Kidney (tissue), 14 donors: Measurements from ENCODE around the gene BCAS4. TPM values are rescaled to one million over a fixed set of nuclear protein-coding genes. Genes with fewer than 3 reads are reported as not detected.

Experiments
- DNase-seq, 5 donors: peaks; one replicate each; pipeline ENCODE4 v3.0.0-alpha.2; 2013 to 2020
- FAIRE-seq: peaks from 2 replicates; lab custom pipeline; 2012; peaks lifted over from hg19 to GRCh38; lab: Jason Lieb, UNC
- H3K27ac ChIP-seq, 2 donors: one replicate each; pipeline ENCODE4 v1.7.0; 2013; ENCODE audit warnings: low read depth in 2 of 2, low read length in 2 of 2, inconsistent platforms in 1 of 2
- H3K27me3 ChIP-seq: one replicate; pipeline ENCODE4 v1.7.1; 2013; ENCODE audit warnings: low read length, inconsistent platforms; ENCODE audit not compliant: control insufficient read depth, insufficient read depth
- H3K36me3 ChIP-seq, 3 donors: one replicate each; pipeline versions ENCODE4 v1.7.0 to v1.7.1; 2013; ENCODE audit warnings: low read length in 3 of 3, control low read depth in 1 of 3, inconsistent platforms in 1 of 3; ENCODE audit not compliant: insufficient read depth in 3 of 3, control insufficient read depth in 2 of 3
- H3K4me1 ChIP-seq, 3 donors: one replicate each; pipeline versions ENCODE4 v1.7.0 to v1.7.1; 2013; ENCODE audit warnings: low read length in 3 of 3, inconsistent platforms in 1 of 3, low read depth in 1 of 3; ENCODE audit not compliant: control insufficient read depth in 2 of 3, insufficient read depth in 2 of 3
- H3K4me3 ChIP-seq, 3 donors: one replicate each; pipeline versions ENCODE4 v1.7.0 to v1.8.1; 2013; ENCODE audit warnings: low read length in 3 of 3, control low read depth in 1 of 3, inconsistent platforms in 1 of 3
- H3K9ac ChIP-seq, 3 donors: one replicate each; pipeline versions ENCODE4 v1.7.0 to v1.7.1; 2013; ENCODE audit warnings: low read length in 3 of 3, control low read depth in 1 of 3, inconsistent platforms in 1 of 3
- H3K9me3 ChIP-seq, 3 donors: one replicate each; pipeline versions ENCODE4 v1.7.0 to v1.7.1; 2013; ENCODE audit warnings: low read length in 3 of 3, control low read depth in 1 of 3, inconsistent platforms in 1 of 3; ENCODE audit not compliant: control insufficient read depth in 2 of 3, insufficient read depth in 1 of 3
- CTCF ChIP-seq: IDR thresholded peaks from 3 replicates; pipeline ENCODE4 v1.5.1; 2012; ENCODE audit warnings: mild to moderate bottlenecking, moderate library complexity, borderline replicate concordance; ENCODE audit not compliant: insufficient read depth; ENCODE audit errors: extremely low read depth
- intact Hi-C: fragments of 100-400 bp; cut with DNase I; formaldehyde crosslinking; loops from one replicate; pipeline ENCODE4 v1.11.1; 2022
- polyA plus RNA-seq: library from polyadenylated mRNA; stranded (reverse); fragments of 350-450 nt; fragmentation: Illumina TruSeq; extraction: RNeasy Lipid Tissue Mini Kit (QIAGEN cat#74804); gene quantifications from one replicate; pipeline ENCODE4 v1.2.3, GENCODE V29; 2014; ENCODE audit warnings: low read depth, low replicate concordance; ENCODE audit not compliant: insufficient read depth
- total RNA-seq: library from RNA; stranded (reverse); fragmentation: NEBNext Ultra II Directional; extraction: Animal tissue kit (Norgen Biotek cat#: 25700); gene quantifications from one replicate; pipeline ENCODE4 v1.2.1, GENCODE V29; 2021
- donor health status: control.
- donor health status: control.
- donor health status: control.
- donor health status: control.
- donor health status: control.
- donor health status: DM: yes; HTN: yes; CAD: no.
- donor health status: Normal renal cell carcinoma (clear cell type).

Gene BCAS4
- total and polyA plus RNA-seq, 2 donors from 2014 or later: 10.6 to 17.1 TPM

GRCh38 chr20:50810063-50810462 lies 15.2 kb downstream of the BCAS4 start:
- H3K4me1 ChIP-seq: peaks cover 0 to 2% (median 0%) of the 10 kb centered on the region in 3 donors
- no peaks in the 10 kb centered on the region for H3K27me3 ChIP-seq
- H3K27ac ChIP-seq: no peak overlapping the region
- H3K36me3 ChIP-seq: no peaks in the 10 kb centered on the region
- no peak overlapping the region for H3K9ac ChIP-seq
- H3K4me3 ChIP-seq: no peak overlapping the region
- FAIRE-seq: no peak
- no peak for TF ChIP-seq CTCF
- no peak for DNase-seq
- H3K9me3 ChIP-seq: no peaks in the 10 kb centered on the region
- intact Hi-C loops: no loop called here

GRCh38 chr20:50810842-50811241 lies 16.0 kb downstream of the BCAS4 start:
- peaks cover 0 to 3% (median 0%) of the 10 kb centered on the region in 3 donors for H3K4me1 ChIP-seq
- DNase-seq (peak in 1 of 5 donors; percentile 32), FAIRE-seq (no peak)
- intact Hi-C loops: no loop called here
- H3K27me3 ChIP-seq: no peaks in the 10 kb centered on the region
- TF ChIP-seq CTCF: no peak
- H3K27ac ChIP-seq: no peak overlapping the region
- H3K4me3 ChIP-seq: no peak overlapping the region
- no peaks in the 10 kb centered on the region for H3K36me3 ChIP-seq
- H3K9ac ChIP-seq: no peak overlapping the region
- H3K9me3 ChIP-seq: no peaks in the 10 kb centered on the region

GRCh38 chr20:50813101-50813643 lies 18.3 kb downstream of the BCAS4 start:
- DNase-seq (peak in 1 of 5 donors; percentile 46), FAIRE-seq (no peak)
- no peak for TF ChIP-seq CTCF
- intact Hi-C loops: no loop called here
- H3K27ac ChIP-seq: no peak overlapping the region
- H3K36me3 ChIP-seq: no peaks in the 10 kb centered on the region
- H3K9me3 ChIP-seq: no peaks in the 10 kb centered on the region
- H3K9ac ChIP-seq: no peak overlapping the region
- H3K4me3 ChIP-seq: no peak overlapping the region
- no peaks in the 10 kb centered on the region for H3K27me3 ChIP-seq
- peaks cover 0 to 3% (median 0%) of the 10 kb centered on the region in 3 donors for H3K4me1 ChIP-seq

GRCh38 chr20:50813801-50814200 lies 18.9 kb downstream of the BCAS4 start:
- Histone ChIP-seq H3K9ac (no peak overlapping the region), H3K4me3 (no peak overlapping the region), H3K27ac (no peak overlapping the region), H3K4me1 (peaks cover 0 to 3% (median 0%) of the 10 kb centered on the region in 3 donors), H3K36me3 (no peaks in the 10 kb centered on the region), H3K27me3 (no peaks in the 10 kb centered on the region), H3K9me3 (no peaks in the 10 kb centered on the region)
- FAIRE-seq (no peak), DNase-seq (peak in 1 of 5 donors; percentile 25)
- intact Hi-C loops: no loop called here
- TF ChIP-seq CTCF: no peak
